ENCODE data around the gene WDR44. TPM values are rescaled to one million over a fixed set of nuclear protein-coding genes. Genes with fewer than 3 reads are reported as not detected.

Gene WDR44
- total RNA-seq, 1 donor from 2014 or later = 19.3 TPM

DNA sequence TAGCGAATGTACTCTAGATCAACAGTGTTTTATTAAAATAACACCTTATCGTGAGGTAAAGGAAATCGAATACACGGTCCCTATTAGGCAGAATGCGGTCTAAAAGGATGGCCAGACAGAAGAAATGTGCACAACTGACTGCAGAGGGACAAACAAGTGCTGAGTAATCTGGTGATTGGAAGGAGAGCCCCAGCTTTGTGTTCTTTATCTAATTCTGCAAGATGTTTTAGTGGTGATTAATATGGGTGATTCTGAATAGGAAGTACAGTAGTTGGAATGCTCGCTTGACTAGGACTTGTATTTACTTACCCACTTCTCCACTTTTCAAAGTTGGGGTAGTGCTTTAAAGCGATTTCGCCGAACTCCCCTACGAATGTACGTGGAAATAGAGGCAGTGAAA is 1.2 kb downstream of the WDR44 start:
- Mint-ChIP-seq H3K4me3 (ENCODE audit: unreplicated experiment) (peak overlapping the region; percentile 97), H3K9me3 (ENCODE audit: low read depth) (no peaks in the 10 kb centered on the region), H3K36me3 (ENCODE audit: low read depth) (no peaks in the 10 kb centered on the region), H3K27me3 (ENCODE audit: low read depth) (no peaks in the 10 kb centered on the region), H3K4me1 (ENCODE audit: low read depth) (peaks cover 49% of the 10 kb centered on the region), H3K27ac (ENCODE audit: unreplicated experiment) (peak overlapping the region; percentile 98)
- no peak for DNase-seq (ENCODE audit: low spot score)
- TF ChIP-seq, protein P1, sequence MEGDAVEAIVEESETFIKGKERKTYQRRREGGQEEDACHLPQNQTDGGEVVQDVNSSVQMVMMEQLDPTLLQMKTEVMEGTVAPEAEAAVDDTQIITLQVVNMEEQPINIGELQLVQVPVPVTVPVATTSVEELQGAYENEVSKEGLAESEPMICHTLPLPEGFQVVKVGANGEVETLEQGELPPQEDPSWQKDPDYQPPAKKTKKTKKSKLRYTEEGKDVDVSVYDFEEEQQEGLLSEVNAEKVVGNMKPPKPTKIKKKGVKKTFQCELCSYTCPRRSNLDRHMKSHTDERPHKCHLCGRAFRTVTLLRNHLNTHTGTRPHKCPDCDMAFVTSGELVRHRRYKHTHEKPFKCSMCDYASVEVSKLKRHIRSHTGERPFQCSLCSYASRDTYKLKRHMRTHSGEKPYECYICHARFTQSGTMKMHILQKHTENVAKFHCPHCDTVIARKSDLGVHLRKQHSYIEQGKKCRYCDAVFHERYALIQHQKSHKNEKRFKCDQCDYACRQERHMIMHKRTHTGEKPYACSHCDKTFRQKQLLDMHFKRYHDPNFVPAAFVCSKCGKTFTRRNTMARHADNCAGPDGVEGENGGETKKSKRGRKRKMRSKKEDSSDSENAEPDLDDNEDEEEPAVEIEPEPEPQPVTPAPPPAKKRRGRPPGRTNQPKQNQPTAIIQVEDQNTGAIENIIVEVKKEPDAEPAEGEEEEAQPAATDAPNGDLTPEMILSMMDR (IDR thresholded peaks at IDR 0.05) = no peak

DNA sequence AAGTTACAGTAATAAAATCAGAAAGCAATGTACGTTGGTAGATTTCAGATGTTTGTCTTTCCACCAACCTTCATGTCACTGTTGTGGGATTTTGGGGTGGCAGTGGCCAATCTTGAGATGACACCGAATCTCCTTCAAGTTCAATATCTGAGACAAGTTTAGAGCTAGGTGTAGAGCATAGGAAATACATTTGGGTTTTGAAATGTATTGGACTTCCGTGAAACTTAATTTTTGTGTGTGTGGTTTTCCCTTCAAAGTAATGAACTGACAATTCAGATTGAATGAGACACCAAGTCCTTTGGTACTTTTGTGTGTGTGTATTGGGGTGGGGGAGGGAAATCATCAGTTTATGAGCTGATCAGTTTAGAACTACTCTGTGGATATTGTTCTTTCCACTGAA is 1.8 kb downstream of the WDR44 start:
- Mint-ChIP-seq H3K27me3 (ENCODE audit: low read depth) (no peaks in the 10 kb centered on the region), H3K9me3 (ENCODE audit: low read depth) (no peaks in the 10 kb centered on the region), H3K4me1 (ENCODE audit: low read depth) (peaks cover 49% of the 10 kb centered on the region), H3K36me3 (ENCODE audit: low read depth) (no peaks in the 10 kb centered on the region), H3K4me3 (ENCODE audit: unreplicated experiment) (peak overlapping the region; percentile 97), H3K27ac (ENCODE audit: unreplicated experiment) (peak overlapping the region; percentile 98)
- no peak for DNase-seq (ENCODE audit: low spot score)
- TF ChIP-seq, protein P1 (IDR thresholded peaks at IDR 0.05) = no peak

DNA sequence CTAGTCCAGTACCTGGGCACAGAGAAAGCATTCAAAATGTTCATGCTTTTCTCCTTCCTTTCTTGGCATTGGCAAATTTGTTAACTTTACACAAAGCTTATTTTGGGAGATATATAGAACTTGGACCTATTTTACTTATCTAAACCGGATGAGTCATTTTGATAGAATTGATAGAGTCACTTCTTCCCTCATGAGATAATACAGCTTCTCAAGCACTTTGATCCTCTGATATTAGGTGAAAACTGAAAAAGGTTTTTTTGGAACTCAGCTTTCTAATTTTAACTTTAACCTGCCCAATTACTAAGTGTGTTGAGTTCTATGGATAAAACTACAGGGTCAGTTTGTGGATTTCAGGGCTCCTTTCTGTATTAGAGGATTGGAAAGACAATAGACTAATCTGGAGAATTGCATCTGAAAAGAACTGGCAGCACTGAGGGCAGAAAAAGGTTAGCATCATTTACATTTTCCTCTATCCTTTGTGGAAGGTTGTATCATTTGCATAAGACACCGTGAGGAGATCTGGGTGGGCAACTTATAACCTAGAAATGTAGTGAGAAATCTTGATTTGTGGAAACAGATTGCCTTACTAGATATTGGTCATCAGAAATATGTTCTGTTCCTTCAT is 2.4 kb downstream of the WDR44 start:
- Mint-ChIP-seq H3K27me3 (ENCODE audit: low read depth) (no peaks in the 10 kb centered on the region), H3K36me3 (ENCODE audit: low read depth) (no peaks in the 10 kb centered on the region), H3K4me3 (ENCODE audit: unreplicated experiment) (peak overlapping the region; percentile 97), H3K27ac (ENCODE audit: unreplicated experiment) (peak overlapping the region; percentile 98), H3K4me1 (ENCODE audit: low read depth) (peaks cover 53% of the 10 kb centered on the region), H3K9me3 (ENCODE audit: low read depth) (no peaks in the 10 kb centered on the region)
- TF ChIP-seq, protein P1 (IDR thresholded peaks at IDR 0.05) = no peak
- no peak for DNase-seq (ENCODE audit: low spot score)

DNA sequence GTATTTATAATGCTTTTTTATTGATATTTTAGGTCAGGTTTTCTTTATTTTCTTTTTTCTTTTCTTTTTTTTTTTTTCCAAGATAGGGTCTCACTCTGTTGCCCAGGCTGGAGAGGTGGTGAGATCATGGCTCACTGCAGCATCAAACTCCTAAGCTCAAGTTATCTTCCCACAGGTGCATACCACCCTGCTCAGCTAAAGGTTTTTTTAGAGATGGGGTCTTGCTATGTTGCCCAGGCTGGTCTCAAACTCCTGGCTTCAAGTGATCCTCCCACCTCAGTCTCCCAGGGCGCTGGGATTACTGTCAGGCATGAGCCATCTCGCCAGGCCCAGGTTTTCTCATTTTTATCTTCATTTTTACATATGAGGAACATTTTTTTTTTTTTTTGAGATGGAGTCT is 3.3 kb downstream of the WDR44 start:
- no peaks in the 10 kb centered on the region for H3K27me3 Mint-ChIP-seq (ENCODE audit: low read depth)
- no peak for DNase-seq (ENCODE audit: low spot score)
- H3K27ac Mint-ChIP-seq (ENCODE audit: unreplicated experiment) = no peak overlapping the region
- no peaks in the 10 kb centered on the region for H3K36me3 Mint-ChIP-seq (ENCODE audit: low read depth)
- peaks cover 58% of the 10 kb centered on the region for H3K4me1 Mint-ChIP-seq (ENCODE audit: low read depth)
- no peaks in the 10 kb centered on the region for H3K9me3 Mint-ChIP-seq (ENCODE audit: low read depth)
- H3K4me3 Mint-ChIP-seq (ENCODE audit: unreplicated experiment) = no peak overlapping the region
- TF ChIP-seq, protein P1 (IDR thresholded peaks at IDR 0.05) = no peak

DNA sequence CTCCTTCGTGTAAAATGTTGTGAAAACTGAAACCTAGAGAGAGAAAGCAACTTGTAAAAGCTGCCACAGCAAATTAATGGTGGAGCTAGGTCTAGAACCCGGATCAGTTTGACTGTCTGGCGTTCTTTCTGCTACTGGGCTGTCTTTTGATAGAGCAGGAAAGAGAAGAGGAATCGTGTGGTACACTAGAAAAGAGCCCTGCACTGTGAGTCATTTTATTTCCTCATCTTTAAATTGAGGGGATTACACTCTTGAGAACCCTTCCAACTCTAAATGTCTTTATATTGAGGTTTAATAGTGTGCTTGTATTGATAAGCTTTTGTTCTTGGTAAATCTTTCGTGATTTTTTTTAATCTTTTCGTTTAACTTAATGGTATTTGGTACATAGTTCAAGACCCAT is 4.3 kb downstream of the WDR44 start:
- H3K27ac Mint-ChIP-seq (ENCODE audit: unreplicated experiment) = peak overlapping the region; percentile 59
- H3K4me3 Mint-ChIP-seq (ENCODE audit: unreplicated experiment) = no peak overlapping the region
- H3K4me1 Mint-ChIP-seq (ENCODE audit: low read depth) = peaks cover 59% of the 10 kb centered on the region
- DNase-seq (ENCODE audit: low spot score) = no peak
- H3K9me3 Mint-ChIP-seq (ENCODE audit: low read depth) = no peaks in the 10 kb centered on the region
- no peaks in the 10 kb centered on the region for H3K36me3 Mint-ChIP-seq (ENCODE audit: low read depth)
- H3K27me3 Mint-ChIP-seq (ENCODE audit: low read depth) = no peaks in the 10 kb centered on the region
- TF ChIP-seq, protein P1 (IDR thresholded peaks at IDR 0.05) = no peak
